GM18511 (cell line): ENCODE results near the gene OPN1MW.
"Not testable (repeated sequence)": the region's sequence is repeated elsewhere in the genome, so short reads cannot be mapped to it uniquely, and the experiment has no call there.

Experiments
- ATAC-seq: cut with Tn5 transposase; IDR thresholded peaks from one replicate; pipeline ENCODE4 v1.9.1; 2021; ENCODE audit warnings: mild to moderate bottlenecking, moderate library complexity; ENCODE audit not compliant: unreplicated experiment

Gene OPN1MW

GRCh38 chrX:154182296-154182695 is at the start of gene OPN1MW:
Gene OPN1MW (plus strand): TSS chrX:154182596. CDS start chrX:154182678, 82 bp downstream.
- ATAC-seq, result not testable (repeated sequence)

GRCh38 chrX:154135458-154136229 is 46.8 kb upstream of the OPN1MW start:
- ATAC-seq, result no peak

GRCh38 chrX:154136627-154137161 is 45.7 kb upstream of the OPN1MW start:
- ATAC-seq, result no peak

- no peak for ATAC-seq
Observed at GRCh38 chrX:154138857-154139256, 43.5 kb upstream of the OPN1MW start.

GRCh38 chrX:154140206-154140605 is 42.2 kb upstream of the OPN1MW start:
- no peak for ATAC-seq

GRCh38 chrX:154140742-154141141 is 41.7 kb upstream of the OPN1MW start:
- ATAC-seq, result no peak

- no peak for ATAC-seq
Observed at GRCh38 chrX:154142386-154142785, 40.0 kb upstream of the OPN1MW start.

GRCh38 chrX:154142950-154143745 is 39.2 kb upstream of the OPN1MW start:
- ATAC-seq, result no peak

- not testable (repeated sequence) for ATAC-seq
Observed at GRCh38 chrX:154144010-154144409, 38.4 kb upstream of the OPN1MW start, which contains the start of gene OPN1LW. Gene OPN1LW (plus strand): TSS chrX:154144243. CDS start chrX:154144284, 41 bp downstream.

GRCh38 chrX:154151030-154151429 is 31.4 kb upstream of the OPN1MW start:
- ATAC-seq, result not testable (repeated sequence)

- not testable (repeated sequence) for ATAC-seq
Observed at GRCh38 chrX:154156221-154156620, 26.2 kb upstream of the OPN1MW start.

GRCh38 chrX:154157207-154157606 is 25.2 kb upstream of the OPN1MW start:
- not testable (repeated sequence) for ATAC-seq

- not testable (repeated sequence) for ATAC-seq
Observed at GRCh38 chrX:154159345-154159744, 23.1 kb upstream of the OPN1MW start.

- not testable (repeated sequence) for ATAC-seq
Observed at GRCh38 chrX:154164902-154165301, 17.5 kb upstream of the OPN1MW start.

- ATAC-seq, result not testable (repeated sequence)
Observed at GRCh38 chrX:154168384-154168783, 14.0 kb upstream of the OPN1MW start.

GRCh38 chrX:154172535-154172943 is 9.9 kb upstream of the OPN1MW start:
- ATAC-seq, result peak; percentile 77

- not testable (repeated sequence) for ATAC-seq
Observed at GRCh38 chrX:154174356-154174755, 8.0 kb upstream of the OPN1MW start.

- not testable (repeated sequence) for ATAC-seq
Observed at GRCh38 chrX:154183794-154184193, 1.4 kb downstream of the OPN1MW start.

GRCh38 chrX:154192846-154193245 is 10.4 kb downstream of the OPN1MW start:
- not testable (repeated sequence) for ATAC-seq

GRCh38 chrX:154194316-154194715 is 11.9 kb downstream of the OPN1MW start:
- not testable (repeated sequence) for ATAC-seq

- ATAC-seq, result not testable (repeated sequence)
Observed at GRCh38 chrX:154196466-154196865, 14.1 kb downstream of the OPN1MW start.
